ENCODE data around the gene GNAI1. TPM values are rescaled to one million over a fixed set of nuclear protein-coding genes. Genes with fewer than 3 reads are reported as not detected.

The GNAI1 gene
- total RNA-seq, 1 experiment from 2014 or later = 39.4 TPM

DNA sequence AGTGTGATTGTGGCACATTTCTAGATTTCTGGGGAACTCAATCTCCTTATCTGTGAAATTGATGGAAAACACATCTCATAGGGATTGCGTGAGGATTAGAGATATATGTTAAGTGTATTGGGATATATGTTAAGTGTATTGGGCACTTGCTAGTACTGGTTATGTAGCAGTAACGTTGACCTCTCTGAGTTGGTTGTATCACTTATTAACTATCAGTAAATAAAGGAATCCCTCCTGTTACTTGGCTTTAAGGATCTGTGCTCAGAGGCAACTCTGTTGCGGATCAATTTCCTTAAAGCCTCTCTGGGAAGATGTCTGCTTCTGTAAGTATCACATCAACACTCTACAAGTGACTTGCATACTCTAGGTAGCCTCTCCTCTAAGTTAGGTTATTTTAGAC lies 25.2 kb downstream of the GNAI1 start:
- no peaks in the 10 kb centered on the region for H3K27me3 ChIP-seq
- no peaks in the 10 kb centered on the region for H3K4me1 ChIP-seq
- no peak overlapping the region for H3K4me3 ChIP-seq
- H3K27ac ChIP-seq = no peak overlapping the region
- no peak for DNase-seq
- H3K36me3 ChIP-seq = no peaks in the 10 kb centered on the region
- 0 out of 2 replicates have a peak, but pooled peaks cover 2% of the 10 kb centered on the region for H3K9me3 ChIP-seq (replicated peaks)

DNA sequence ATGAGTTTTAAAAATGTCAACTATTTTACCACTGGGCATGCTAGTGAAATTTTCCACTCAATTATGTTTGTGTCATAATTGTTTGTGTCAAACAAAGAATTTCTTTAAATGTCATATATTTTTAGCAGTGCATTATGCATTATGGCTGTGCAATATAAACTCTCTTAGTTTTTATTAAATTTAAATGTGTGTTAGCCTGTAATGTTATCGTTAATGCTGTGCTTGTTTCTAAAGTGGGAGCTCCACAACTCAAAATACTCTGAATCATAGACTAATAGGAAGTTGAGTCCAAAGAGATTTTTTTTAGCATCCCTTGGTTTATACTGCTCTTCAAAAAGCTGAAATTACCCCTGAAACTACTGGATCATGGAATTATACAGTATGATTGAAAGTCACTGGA lies 26.8 kb downstream of the GNAI1 start:
- Histone ChIP-seq H3K36me3 (no peaks in the 10 kb centered on the region), H3K27ac (no peak overlapping the region), H3K9me3 (replicated peaks) (0 out of 2 replicates have a peak, but pooled peaks cover 2% of the 10 kb centered on the region), H3K27me3 (no peaks in the 10 kb centered on the region), H3K4me3 (no peak overlapping the region), H3K4me1 (no peaks in the 10 kb centered on the region)
- no peak for DNase-seq

DNA sequence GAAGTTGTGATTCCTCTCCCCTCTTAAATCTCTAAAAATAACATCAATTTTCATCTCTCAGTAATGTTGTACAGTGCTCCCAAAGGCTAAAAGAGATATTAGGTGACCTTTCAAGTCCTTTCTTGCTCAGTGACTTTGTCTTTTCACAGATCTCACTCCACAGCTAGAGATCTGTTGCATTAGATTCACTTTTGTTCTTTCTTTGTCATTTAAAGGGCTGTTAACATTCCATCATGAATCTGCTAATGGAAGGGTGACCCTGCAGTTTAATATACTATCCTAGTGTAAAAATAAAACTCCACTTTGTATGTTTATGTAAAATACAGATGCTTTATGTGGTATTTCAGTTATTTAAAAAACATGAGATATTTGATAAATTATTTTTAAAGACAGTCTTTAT lies 30.5 kb downstream of the GNAI1 start:
- Histone ChIP-seq H3K9me3 (replicated peaks) (no peaks in the 10 kb centered on the region), H3K4me3 (no peak overlapping the region), H3K27ac (no peak overlapping the region), H3K4me1 (no peaks in the 10 kb centered on the region), H3K27me3 (no peaks in the 10 kb centered on the region), H3K36me3 (no peaks in the 10 kb centered on the region)
- DNase-seq = no peak

DNA sequence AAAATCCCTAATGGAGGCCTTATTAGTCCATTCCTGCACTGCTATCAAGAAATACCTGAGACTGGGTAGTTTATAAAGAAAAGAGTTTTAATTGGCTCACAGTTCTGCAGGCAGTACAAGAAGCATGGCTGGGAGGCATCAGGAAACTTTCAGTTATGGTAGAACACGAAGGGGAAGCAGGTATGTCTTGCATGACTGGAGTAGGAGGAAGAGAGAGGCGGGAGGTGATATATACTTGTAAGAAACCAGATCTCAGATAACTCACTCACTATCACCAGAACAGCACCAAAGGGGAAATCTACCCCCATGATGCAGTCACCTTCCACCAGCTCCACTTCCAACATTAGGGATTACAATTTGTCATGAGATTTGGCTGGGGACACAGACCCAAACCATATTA lies 35.8 kb downstream of the GNAI1 start:
- no peak overlapping the region for H3K27ac ChIP-seq
- H3K4me1 ChIP-seq = no peaks in the 10 kb centered on the region
- H3K9me3 ChIP-seq (replicated peaks) = 0 out of 2 replicates have a peak, but pooled peaks cover 12% of the 10 kb centered on the region
- H3K27me3 ChIP-seq = no peaks in the 10 kb centered on the region
- H3K4me3 ChIP-seq = no peak overlapping the region
- H3K36me3 ChIP-seq = no peaks in the 10 kb centered on the region
- DNase-seq = no peak

DNA sequence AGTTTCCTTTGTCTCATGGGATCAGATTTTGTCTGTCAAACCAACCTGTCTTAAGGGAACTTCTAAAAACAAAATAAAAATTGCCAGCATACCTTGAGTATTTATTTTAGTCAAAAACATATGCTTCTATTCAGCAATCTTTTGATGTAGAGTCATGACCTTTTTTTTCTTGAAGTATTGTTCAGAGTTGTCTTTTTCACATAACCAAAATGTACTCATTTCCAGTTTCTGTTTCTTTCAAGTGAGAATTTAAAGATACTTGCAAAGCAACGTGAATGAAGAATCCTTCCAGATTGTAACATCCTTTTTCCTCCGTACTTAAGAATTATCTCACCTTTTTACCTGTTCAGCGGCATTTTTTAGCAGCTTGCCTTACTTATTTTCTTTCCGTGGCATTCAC lies 37.8 kb downstream of the GNAI1 start:
- no peak for DNase-seq
- H3K9me3 ChIP-seq (replicated peaks) = peaks cover 17% of the 10 kb centered on the region; the same call in 1 of the 2 replicates
- no peaks in the 10 kb centered on the region for H3K4me1 ChIP-seq
- H3K36me3 ChIP-seq = no peaks in the 10 kb centered on the region
- H3K27ac ChIP-seq = no peak overlapping the region
- no peak overlapping the region for H3K4me3 ChIP-seq
- no peaks in the 10 kb centered on the region for H3K27me3 ChIP-seq

DNA sequence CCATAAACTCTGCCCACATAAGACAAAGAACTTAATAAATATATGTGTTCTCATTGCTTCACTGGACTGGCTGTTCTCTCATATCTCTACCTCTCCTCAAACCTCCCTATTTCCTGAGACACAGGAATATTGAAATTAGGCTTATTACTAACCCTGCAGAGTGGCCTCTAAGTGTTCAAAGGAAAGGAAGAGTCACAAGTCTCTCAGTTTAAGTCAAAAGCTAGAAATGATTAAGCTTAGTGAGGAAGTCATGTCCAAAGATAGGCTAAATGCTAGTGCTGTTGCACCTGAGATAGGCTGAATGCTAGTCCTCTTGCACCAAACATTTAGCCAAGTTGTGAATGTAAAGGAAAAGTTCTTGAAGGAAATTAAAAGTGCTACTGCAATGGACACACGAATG lies 41.1 kb downstream of the GNAI1 start:
- no peaks in the 10 kb centered on the region for H3K36me3 ChIP-seq
- H3K4me1 ChIP-seq = no peaks in the 10 kb centered on the region
- H3K27me3 ChIP-seq = no peaks in the 10 kb centered on the region
- no peak overlapping the region for H3K4me3 ChIP-seq
- DNase-seq = no peak
- no peak overlapping the region for H3K27ac ChIP-seq
- peaks cover 14% of the 10 kb centered on the region; the same call in 1 of the 2 replicates for H3K9me3 ChIP-seq (replicated peaks)

DNA sequence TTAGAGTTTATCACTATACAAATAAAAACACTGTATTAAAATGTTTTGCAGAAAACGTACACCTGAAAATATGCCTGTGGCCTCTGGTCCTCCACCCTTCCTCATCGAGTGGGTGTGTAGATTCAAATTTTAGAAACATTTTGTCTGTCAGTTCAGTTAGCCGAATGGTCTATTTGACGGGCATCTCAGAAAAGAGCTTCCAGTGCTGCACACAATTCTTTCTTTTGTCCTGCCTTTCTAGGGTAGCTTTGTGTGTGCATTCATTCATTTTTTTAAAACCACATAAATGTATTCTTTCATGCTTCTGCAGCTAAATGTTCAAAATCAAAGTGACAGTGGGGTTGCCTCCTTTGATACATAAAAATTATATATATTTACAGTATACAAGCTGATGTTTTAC lies 46.8 kb downstream of the GNAI1 start:
- H3K9me3 ChIP-seq (replicated peaks) = no peaks in the 10 kb centered on the region; the same call in 1 of the 2 replicates
- no peak overlapping the region for H3K27ac ChIP-seq
- no peak overlapping the region for H3K4me3 ChIP-seq
- H3K36me3 ChIP-seq = no peaks in the 10 kb centered on the region; the same call in 1 of the 2 replicates
- H3K27me3 ChIP-seq = no peaks in the 10 kb centered on the region
- H3K4me1 ChIP-seq = no peaks in the 10 kb centered on the region
- no peak for DNase-seq

DNA sequence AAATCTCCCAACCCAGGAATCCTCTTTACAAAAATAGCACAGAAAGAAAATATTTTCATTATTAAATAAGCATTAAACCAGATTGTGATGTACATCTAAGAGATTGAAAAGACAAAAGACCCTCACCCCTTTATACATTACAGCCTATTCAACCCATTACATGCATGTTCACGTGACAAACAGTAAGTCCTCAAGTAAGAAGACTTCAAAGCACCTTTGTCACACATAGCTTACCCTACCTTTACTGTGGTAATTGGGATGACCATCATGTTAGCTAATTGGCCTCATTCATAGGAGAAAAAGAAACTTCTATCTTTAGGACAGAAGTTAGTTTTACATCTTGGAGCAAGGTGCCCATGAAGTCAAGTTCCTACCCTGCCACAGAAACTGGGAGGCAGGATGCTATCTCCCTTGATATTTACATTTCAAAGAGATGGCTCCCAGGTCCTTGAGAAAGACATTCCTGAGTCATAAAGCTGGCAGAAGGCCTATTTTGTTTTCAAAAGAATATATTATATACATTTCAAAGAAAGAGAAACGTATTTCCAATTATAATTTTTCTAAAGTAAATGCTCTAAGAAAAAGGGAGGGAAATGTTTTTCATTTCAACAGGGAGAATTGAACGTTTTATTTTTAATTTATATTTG lies 48.1 kb downstream of the GNAI1 start:
- H3K9me3 ChIP-seq (replicated peaks) = no peaks in the 10 kb centered on the region; the same call in 1 of the 2 replicates
- H3K27ac ChIP-seq = no peak overlapping the region
- H3K36me3 ChIP-seq = no peaks in the 10 kb centered on the region; the same call in 1 of the 2 replicates
- no peaks in the 10 kb centered on the region; the same call in 1 of the 2 replicates for H3K4me1 ChIP-seq
- no peak overlapping the region for H3K4me3 ChIP-seq
- no peaks in the 10 kb centered on the region for H3K27me3 ChIP-seq
- no peak for DNase-seq

DNA sequence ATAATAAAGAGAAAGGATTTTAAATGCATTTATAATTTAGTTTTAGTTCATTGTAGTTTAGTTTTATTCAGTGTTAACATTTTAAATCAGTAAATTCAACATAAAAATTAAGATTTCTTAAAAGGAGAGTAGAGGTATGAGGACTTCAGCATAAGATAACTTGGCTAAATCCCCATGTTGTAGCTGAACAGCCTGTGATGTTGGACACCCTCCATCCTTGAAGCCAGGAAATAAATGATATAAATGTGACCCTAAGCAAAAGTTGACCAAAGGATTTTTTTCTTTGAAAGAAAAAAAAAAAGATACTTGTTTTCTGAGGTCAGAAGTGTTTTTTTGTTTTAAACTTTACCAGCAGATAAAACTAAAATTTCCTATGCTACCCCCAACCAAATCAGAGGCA lies 48.7 kb downstream of the GNAI1 start:
- H3K9me3 ChIP-seq (replicated peaks) = no peaks in the 10 kb centered on the region; the same call in 1 of the 2 replicates
- no peaks in the 10 kb centered on the region; the same call in 1 of the 2 replicates for H3K4me1 ChIP-seq
- H3K4me3 ChIP-seq = no peak overlapping the region
- no peak for DNase-seq
- no peaks in the 10 kb centered on the region for H3K27me3 ChIP-seq
- no peaks in the 10 kb centered on the region; the same call in 1 of the 2 replicates for H3K36me3 ChIP-seq
- H3K27ac ChIP-seq = no peak overlapping the region

DNA sequence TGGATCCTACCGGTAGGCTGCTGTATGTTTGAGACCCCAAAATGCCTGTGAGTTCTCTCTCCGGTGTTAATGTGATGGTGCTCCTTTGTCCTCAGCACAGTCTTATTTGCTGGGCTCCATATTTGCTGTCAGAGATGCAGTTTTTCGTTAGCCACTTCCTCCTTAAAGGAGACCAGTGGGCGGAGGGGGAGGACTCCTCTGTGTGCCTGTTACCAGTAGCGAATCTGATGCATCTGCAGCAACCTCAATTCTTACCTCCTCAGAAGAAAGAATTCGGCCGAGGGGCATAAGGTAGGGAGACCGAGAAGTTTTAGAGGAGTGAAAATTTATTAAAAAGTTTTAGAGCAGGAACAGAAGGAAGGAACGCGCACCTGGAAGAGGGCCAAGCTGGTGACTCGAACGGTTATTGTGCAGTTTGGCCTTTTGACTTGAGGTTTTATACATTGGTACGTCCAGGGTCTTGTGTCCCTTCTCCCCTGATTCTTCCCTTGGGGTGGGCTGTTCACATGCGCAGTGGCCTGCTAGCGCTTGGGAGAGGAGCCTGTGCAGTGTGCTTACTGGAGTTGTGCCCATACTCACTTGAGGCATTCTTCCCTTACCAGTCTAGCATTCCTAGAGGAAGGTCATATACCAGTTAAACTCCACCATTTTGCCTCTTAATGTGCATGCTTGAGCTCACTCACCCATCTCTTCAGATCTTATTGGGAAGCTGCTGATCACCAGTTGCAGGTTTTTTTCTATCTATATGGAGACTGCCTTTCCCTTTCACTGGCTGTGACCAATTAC lies 49.5 kb downstream of the GNAI1 start:
- DNase-seq = no peak
- Histone ChIP-seq H3K27me3 (no peaks in the 10 kb centered on the region), H3K36me3 (no peaks in the 10 kb centered on the region; the same call in 1 of the 2 replicates), H3K27ac (no peak overlapping the region), H3K4me3 (no peak overlapping the region), H3K4me1 (no peaks in the 10 kb centered on the region; the same call in 1 of the 2 replicates), H3K9me3 (replicated peaks) (no peaks in the 10 kb centered on the region; the same call in 1 of the 2 replicates)

DNA sequence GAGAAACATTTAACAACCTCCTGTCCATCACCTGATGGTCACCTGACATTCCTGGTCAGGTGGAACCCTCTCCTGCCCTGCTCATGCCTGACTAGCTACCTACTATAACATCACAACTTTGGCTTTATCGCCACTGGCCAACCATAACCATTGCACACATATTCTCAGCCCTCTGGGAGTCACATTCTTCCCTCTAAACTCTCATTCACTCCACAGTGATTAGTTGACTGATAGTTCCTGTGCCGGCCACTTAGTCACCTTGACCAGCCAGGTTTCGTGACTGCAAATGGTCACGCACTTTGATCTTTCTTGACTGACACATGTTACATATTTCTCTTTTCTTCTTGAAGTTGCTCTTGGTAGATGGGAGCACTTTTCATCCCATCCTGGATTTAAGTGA lies 50.1 kb downstream of the GNAI1 start:
- no peak for DNase-seq

DNA sequence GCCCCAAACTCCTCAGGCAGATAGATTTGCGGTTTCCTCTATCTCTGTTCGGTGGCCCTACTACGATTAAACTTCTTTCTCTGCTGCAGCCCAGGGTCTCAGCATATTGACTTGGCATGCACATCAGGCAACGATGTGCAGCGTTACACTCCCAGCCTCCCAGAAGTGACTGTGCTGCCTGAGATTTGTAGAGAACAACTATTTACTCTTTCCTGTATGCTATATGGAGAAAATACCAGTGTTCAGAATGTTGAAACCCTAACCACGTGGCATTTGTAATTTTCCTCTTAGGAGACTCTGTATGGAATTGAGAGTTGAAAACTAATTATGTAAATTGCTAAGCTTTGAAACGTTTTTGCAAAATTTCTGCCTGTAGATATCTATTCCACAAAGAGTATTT lies 50.9 kb downstream of the GNAI1 start:
- Histone ChIP-seq H3K36me3 (no peaks in the 10 kb centered on the region; the same call in 1 of the 2 replicates), H3K9me3 (replicated peaks) (no peaks in the 10 kb centered on the region; the same call in 1 of the 2 replicates), H3K27me3 (no peaks in the 10 kb centered on the region), H3K4me3 (no peak overlapping the region), H3K27ac (no peak overlapping the region), H3K4me1 (no peaks in the 10 kb centered on the region; the same call in 1 of the 2 replicates)
- DNase-seq = no peak

More for the DNA sequence above, 50.1 kb downstream of the GNAI1 start:
- H3K4me1 ChIP-seq = no peaks in the 10 kb centered on the region; the same call in 1 of the 2 replicates
- H3K27me3 ChIP-seq = no peaks in the 10 kb centered on the region
- H3K27ac ChIP-seq = no peak overlapping the region
- H3K4me3 ChIP-seq = no peak overlapping the region
- no peaks in the 10 kb centered on the region; the same call in 1 of the 2 replicates for H3K36me3 ChIP-seq
- H3K9me3 ChIP-seq (replicated peaks) = no peaks in the 10 kb centered on the region; the same call in 1 of the 2 replicates

DNA sequence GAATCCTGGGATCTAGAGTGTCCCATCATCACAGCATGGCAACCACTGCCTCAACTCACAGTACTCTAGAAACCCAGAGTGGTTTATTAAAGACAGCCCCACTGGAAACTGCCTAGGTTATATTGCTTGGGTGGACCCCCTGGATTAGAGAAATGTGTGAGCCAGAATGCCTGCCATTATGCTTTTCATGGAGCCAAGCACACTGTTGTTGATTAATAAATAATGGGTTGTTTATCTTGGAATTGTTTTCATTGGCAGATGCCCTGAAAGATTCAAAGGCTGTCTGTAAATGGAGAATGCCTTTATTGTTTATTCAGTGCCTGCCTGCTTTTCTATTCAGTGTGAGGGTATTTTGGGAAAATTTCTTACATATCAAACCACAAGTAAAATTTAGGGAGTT lies 52.1 kb downstream of the GNAI1 start:
- DNase-seq = peak in 1 of 2 experiments; percentile 37
- H3K9me3 ChIP-seq (replicated peaks) = no peaks in the 10 kb centered on the region; the same call in 1 of the 2 replicates
- H3K27me3 ChIP-seq = no peaks in the 10 kb centered on the region
- H3K4me3 ChIP-seq = no peak overlapping the region
- H3K36me3 ChIP-seq = peaks cover 4% of the 10 kb centered on the region; the same call in 1 of the 2 replicates
- no peaks in the 10 kb centered on the region; the same call in 1 of the 2 replicates for H3K4me1 ChIP-seq
- H3K27ac ChIP-seq = no peak overlapping the region

DNA sequence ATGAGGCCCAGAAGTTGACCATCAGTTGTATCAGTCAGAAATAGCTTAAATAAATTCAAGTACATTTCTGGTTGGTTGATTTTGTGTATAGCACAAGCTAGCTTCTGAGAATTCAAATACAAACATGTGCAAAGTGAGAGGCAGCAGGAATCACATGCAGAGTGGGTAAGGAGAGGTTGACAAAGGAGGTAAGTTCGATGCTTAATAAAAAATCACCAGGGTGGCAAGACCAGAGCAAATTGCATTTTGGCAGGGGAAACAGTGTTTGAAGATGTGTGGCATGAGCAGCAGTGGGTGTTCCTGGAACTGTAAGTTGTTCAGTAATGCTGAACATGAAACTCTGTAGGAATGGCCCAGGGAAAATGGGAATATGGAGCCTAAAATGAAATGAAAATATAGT lies 52.6 kb downstream of the GNAI1 start:
- H3K27ac ChIP-seq = no peak overlapping the region
- no peaks in the 10 kb centered on the region for H3K27me3 ChIP-seq
- no peaks in the 10 kb centered on the region; the same call in 1 of the 2 replicates for H3K9me3 ChIP-seq (replicated peaks)
- peaks cover 8% of the 10 kb centered on the region; the same call in 1 of the 2 replicates for H3K36me3 ChIP-seq
- H3K4me1 ChIP-seq = no peaks in the 10 kb centered on the region; the same call in 1 of the 2 replicates
- no peak overlapping the region for H3K4me3 ChIP-seq
- DNase-seq = peak in 1 of 2 experiments; percentile 9

DNA sequence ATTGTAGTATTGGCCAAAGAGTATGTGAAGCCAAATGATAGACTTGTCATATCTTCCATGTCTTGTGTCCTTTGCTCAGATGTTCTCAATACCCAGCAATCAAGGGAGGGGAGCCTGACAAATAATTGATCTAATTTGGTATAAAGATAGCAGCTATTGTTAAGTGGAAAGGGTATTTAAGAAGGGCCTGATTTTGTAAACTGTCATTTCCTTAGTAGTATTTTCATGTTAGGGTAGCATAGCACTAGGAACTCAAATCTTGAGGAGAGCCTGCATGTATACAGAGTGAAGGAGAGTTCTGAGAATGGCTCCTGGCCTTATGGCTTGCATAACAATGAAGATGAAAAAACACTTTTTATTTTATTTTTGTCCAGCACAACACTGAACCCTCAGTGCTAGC lies 53.1 kb downstream of the GNAI1 start:
- Histone ChIP-seq H3K4me3 (no peak overlapping the region), H3K36me3 (peaks cover 8% of the 10 kb centered on the region; the same call in 1 of the 2 replicates), H3K27me3 (no peaks in the 10 kb centered on the region), H3K27ac (no peak overlapping the region), H3K9me3 (replicated peaks) (no peaks in the 10 kb centered on the region; the same call in 1 of the 2 replicates), H3K4me1 (no peaks in the 10 kb centered on the region; the same call in 1 of the 2 replicates)
- DNase-seq = no peak
